GM21723 (cell line): Measurements from ENCODE around the gene FOXK2.
A peak's percentile ranks its signal among the peaks of the same experiment; 100 is the strongest.
"Not testable (repeated sequence)": the region's sequence is repeated elsewhere in the genome, so short reads cannot be mapped to it uniquely, and the experiment has no call there.

ENCODE experiments used
- ATAC-seq: cut with Tn5 transposase; IDR thresholded peaks from one replicate; pipeline ENCODE4 v1.9.1; 2021; ENCODE audit warnings: mild to moderate bottlenecking, moderate library complexity; ENCODE audit not compliant: unreplicated experiment

Gene FOXK2

GRCh38 chr17:82528484-82529265, 9.1 kb downstream of the FOXK2 start:
- ATAC-seq, result no peak

- no peak for ATAC-seq
Observed at GRCh38 chr17:82529914-82530300, 10.4 kb downstream of the FOXK2 start.

- no peak for ATAC-seq
Observed at GRCh38 chr17:82531431-82531881, 11.9 kb downstream of the FOXK2 start.

GRCh38 chr17:82534401-82534812, 14.9 kb downstream of the FOXK2 start:
- ATAC-seq, result no peak

GRCh38 chr17:82536512-82537201, 17.1 kb downstream of the FOXK2 start:
- ATAC-seq, result no peak

GRCh38 chr17:82537228-82537627, 17.7 kb downstream of the FOXK2 start:
- ATAC-seq, result not testable (repeated sequence)

GRCh38 chr17:82539076-82539475, 19.5 kb downstream of the FOXK2 start:
- ATAC-seq, result not testable (repeated sequence)

GRCh38 chr17:82542439-82542838, 22.9 kb downstream of the FOXK2 start:
- no peak for ATAC-seq

GRCh38 chr17:82544431-82545070, 25.0 kb downstream of the FOXK2 start:
- no peak for ATAC-seq

GRCh38 chr17:82545071-82545462, 25.5 kb downstream of the FOXK2 start:
- no peak for ATAC-seq

GRCh38 chr17:82547981-82548380, 28.4 kb downstream of the FOXK2 start:
- no peak for ATAC-seq

- no peak for ATAC-seq
Observed at GRCh38 chr17:82548681-82549303, 29.3 kb downstream of the FOXK2 start.

- peak; percentile 93 for ATAC-seq
Observed at GRCh38 chr17:82551779-82552457, 32.4 kb downstream of the FOXK2 start.

- ATAC-seq, result no peak
Observed at GRCh38 chr17:82552580-82552979, 33.0 kb downstream of the FOXK2 start.

- no peak for ATAC-seq
Observed at GRCh38 chr17:82553210-82553930, 33.8 kb downstream of the FOXK2 start.

GRCh38 chr17:82557510-82557909, 38.0 kb downstream of the FOXK2 start:
- not testable (repeated sequence) for ATAC-seq

- no peak for ATAC-seq
Observed at GRCh38 chr17:82559566-82560251, 40.2 kb downstream of the FOXK2 start.

- no peak for ATAC-seq
Observed at GRCh38 chr17:82560252-82560642, 40.7 kb downstream of the FOXK2 start.

- no peak for ATAC-seq
Observed at GRCh38 chr17:82560802-82561428, 41.4 kb downstream of the FOXK2 start.
